CD4-positive, alpha-beta T cell (primary cell): ENCODE measurements around the gene ZNF532. TPM values are rescaled to one million over a fixed set of nuclear protein-coding genes. Genes with fewer than 3 reads are reported as not detected.
"Not testable (repeated sequence)": the region's sequence is repeated elsewhere in the genome, so short reads cannot be mapped to it uniquely, and the experiment has no call there.

Experiments
- ATAC-seq: fragments of 200-7000 bp; cut with Tn5 transposase; one replicate; pipeline ENCODE4 v1.10.0; 2022; ENCODE audit warnings: mild to moderate bottlenecking; ENCODE audit not compliant: poor library complexity
- CTCF ChIA-PET: fragments of 350-600 bp; sonication (Branson Sonifier 250); formaldehyde crosslinking; loops from one replicate; lab custom pipeline; 2021; ENCODE audit warnings: antibody characterized with exemption, inconsistent platforms; lab: Charles Lee
- POLR2A ChIA-PET: fragments of 350-600 bp; sonication (Branson Sonifier 250); formaldehyde crosslinking; loops from one replicate; lab custom pipeline; 2021; ENCODE audit warnings: antibody characterized with exemption, inconsistent platforms; lab: Charles Lee
- DNase-seq, 14 experiments: peaks; one replicate each; pipeline ENCODE4 v3.0.0-alpha.2; 2013 to 2020; ENCODE audit warnings: mixed read lengths in 2 of 14
- H3K27ac ChIP-seq, 2 donors: one replicate each; pipeline versions ENCODE4 v1.5.1 to v1.7.0; 2013; ENCODE audit warnings: low read length in 2 of 2, low read depth in 1 of 2, mild to moderate bottlenecking in 1 of 2
- H3K27me3 ChIP-seq, 2 experiments: 1 replicate in 1 of 2; 2 replicates in 1 of 2; pipeline versions ENCODE4 v1.6.1 to v1.7.0; 2013; ENCODE audit warnings: low read length in 2 of 2, control low read depth in 1 of 2, mild to moderate bottlenecking in 1 of 2, moderate library complexity in 1 of 2; ENCODE audit not compliant: insufficient read depth in 2 of 2, control insufficient read depth in 1 of 2
- H3K36me3 ChIP-seq: one replicate; pipeline ENCODE4 v1.6.1; 2013; ENCODE audit warnings: low read length, control low read depth; ENCODE audit not compliant: insufficient read depth
- H3K4me1 ChIP-seq: one replicate; pipeline ENCODE4 v1.6.1; 2013; ENCODE audit warnings: low read length, control low read depth; ENCODE audit not compliant: insufficient read depth
- H3K4me3 ChIP-seq: one replicate; pipeline ENCODE4 v1.5.1; 2013; ENCODE audit warnings: mild to moderate bottlenecking, low read length, moderate library complexity
- H3K9me3 ChIP-seq, 2 experiments: 1 replicate in 1 of 2; 2 replicates in 1 of 2; pipeline versions ENCODE4 v1.6.1 to v1.7.0; 2013; ENCODE audit warnings: low read length in 2 of 2, mild to moderate bottlenecking in 2 of 2, control low read depth in 1 of 2, moderate library complexity in 1 of 2; ENCODE audit not compliant: control insufficient read depth in 1 of 2, insufficient read depth in 1 of 2
- H3K27ac Mint-ChIP-seq: one replicate; pipeline ENCODE4 v1.8.0; 2020; ENCODE audit warnings: mixed read lengths
- H3K27me3 Mint-ChIP-seq: one replicate; pipeline ENCODE4 v1.8.0; 2021; ENCODE audit warnings: mixed read lengths
- H3K36me3 Mint-ChIP-seq: one replicate; pipeline ENCODE4 v1.8.0; 2021; ENCODE audit warnings: low read depth, mixed read lengths
- H3K4me1 Mint-ChIP-seq: one replicate; pipeline ENCODE4 v1.8.0; 2021; ENCODE audit warnings: low read depth, mixed read lengths
- H3K4me3 Mint-ChIP-seq: one replicate; pipeline ENCODE4 v1.8.0; 2020; ENCODE audit warnings: mild to moderate bottlenecking, mixed read lengths
- H3K9me3 Mint-ChIP-seq: one replicate; pipeline ENCODE4 v1.8.0; 2020; ENCODE audit warnings: mixed read lengths
- CTCF ChIP-seq: fragments of 200-600 bp; IDR thresholded peaks from one replicate; pipeline ENCODE4 v1.8.0; 2022; ENCODE audit warnings: antibody characterized with exemption, mild to moderate bottlenecking
- intact Hi-C, 2 experiments: fragments of 100-400 bp; cut with DNase I in 1 of 2; cut with micrococcal nuclease in 1 of 2; formaldehyde crosslinking; loops; one replicate each; pipeline versions ENCODE4 v1.15.1 to v1.9.0; 2023 to 2025; cut with DNase I, micrococcal nuclease
- total RNA-seq, 174 experiments: library from RNA in 2 of 174; stranded (reverse) in 2 of 174; gene quantifications; one replicate each; pipeline ENCODE4 v1.2.3 and lab custom pipeline; 2021 to 2026

The ZNF532 gene
- total RNA-seq, 2 experiments from 2014 or later, result 9.8 to 9.9 TPM

- no peak for ATAC-seq
- H3K4me1 ChIP-seq, result no peaks in the 10 kb centered on the region
- no peaks in the 10 kb centered on the region for H3K27me3 ChIP-seq
- ChIA-PET CTCF (no interaction called here), POLR2A (no interaction called here)
- H3K36me3 ChIP-seq, result no peaks in the 10 kb centered on the region
- Mint-ChIP-seq H3K9me3 (peaks cover 7% of the 10 kb centered on the region), H3K27ac (no peak overlapping the region), H3K4me1 (no peaks in the 10 kb centered on the region), H3K27me3 (peaks cover 25% of the 10 kb centered on the region), H3K36me3 (no peaks in the 10 kb centered on the region), H3K4me3 (no peak overlapping the region)
- DNase-seq, result no peak
- no peak overlapping the region for H3K27ac ChIP-seq
- no peak for TF ChIP-seq CTCF
- no peak overlapping the region for H3K4me3 ChIP-seq
- intact Hi-C loops, result no loop called here
- no peaks in the 10 kb centered on the region for H3K9me3 ChIP-seq
Observed at GRCh38 chr18:59022167-59022945, 157.7 kb downstream of the ZNF532 start.

GRCh38 chr18:59024829-59025228 lies 160.2 kb downstream of the ZNF532 start:
- Mint-ChIP-seq H3K27me3 (peaks cover 25% of the 10 kb centered on the region), H3K4me1 (no peaks in the 10 kb centered on the region), H3K36me3 (no peaks in the 10 kb centered on the region), H3K9me3 (peaks cover 2% of the 10 kb centered on the region), H3K27ac (no peak overlapping the region), H3K4me3 (no peak overlapping the region)
- intact Hi-C loops, result no loop called here
- Histone ChIP-seq H3K4me3 (no peak overlapping the region), H3K27me3 (no peaks in the 10 kb centered on the region), H3K27ac (no peak overlapping the region), H3K36me3 (no peaks in the 10 kb centered on the region), H3K4me1 (no peaks in the 10 kb centered on the region), H3K9me3 (no peaks in the 10 kb centered on the region)
- CTCF ChIA-PET, result no interaction called here
- ATAC-seq, result no peak
- POLR2A ChIA-PET, result no interaction called here
- DNase-seq, result no peak
- TF ChIP-seq CTCF, result no peak

GRCh38 chr18:59025532-59025931 lies 160.9 kb downstream of the ZNF532 start:
- POLR2A ChIA-PET, H3K36me3 Mint-ChIP-seq, H3K27me3 ChIP-seq, H3K27ac Mint-ChIP-seq, H3K9me3 Mint-ChIP-seq, H3K27ac ChIP-seq, H3K9me3 ChIP-seq, H3K4me1 Mint-ChIP-seq, H3K4me3 ChIP-seq, intact Hi-C loops, H3K36me3 ChIP-seq, DNase-seq, ATAC-seq, H3K4me3 Mint-ChIP-seq, CTCF ChIA-PET, H3K4me1 ChIP-seq: not testable (repeated sequence)
- peaks cover 25% of the 10 kb centered on the region for H3K27me3 Mint-ChIP-seq

GRCh38 chr18:59026364-59026763 lies 161.7 kb downstream of the ZNF532 start:
- Histone ChIP-seq H3K27ac (no peak overlapping the region), H3K4me1 (no peaks in the 10 kb centered on the region), H3K36me3 (no peaks in the 10 kb centered on the region), H3K4me3 (no peak overlapping the region), H3K27me3 (peaks cover 0 to 2% of the 10 kb centered on the region in 2 experiments), H3K9me3 (no peaks in the 10 kb centered on the region)
- Mint-ChIP-seq H3K36me3 (no peaks in the 10 kb centered on the region), H3K4me1 (no peaks in the 10 kb centered on the region), H3K27ac (no peak overlapping the region), H3K27me3 (peaks cover 25% of the 10 kb centered on the region), H3K9me3 (peaks cover 2% of the 10 kb centered on the region), H3K4me3 (no peak overlapping the region)
- ATAC-seq (no peak), DNase-seq (no peak)
- ChIA-PET POLR2A (no interaction called here), CTCF (no interaction called here)
- intact Hi-C loops, result no loop called here
- no peak for TF ChIP-seq CTCF
